ENCODE data around the gene CHST6. TPM values are rescaled to one million over a fixed set of nuclear protein-coding genes. Genes with fewer than 3 reads are reported as not detected.
"Not testable (repeated sequence)": the region's sequence is repeated elsewhere in the genome, so short reads cannot be mapped to it uniquely, and the experiment has no call there.

The CHST6 gene
- total and polyA plus RNA-seq, 10 of the 15 experiments (the other 5 are each of a cell fraction or from before 2014, with no cell fraction given) = 0.14 to 2.5 (median 0.51) TPM

GRCh38 chr16:75519175-75519574 is 23.9 kb upstream of the CHST6 start (continued):
- no peak for TF ChIP-seq CUX1 (IDR thresholded peaks at IDR 0.05; ENCODE audit: insufficient replicate concordance, low read depth, low read length)

- ATAC-seq (peak; percentile 54), FAIRE-seq (peak; percentile 13)
- H3K36me3 ChIP-seq (ENCODE audit: control insufficient read depth in 2 of 2, insufficient read depth in 2 of 2, low read length in 1 of 2); H3K9me3 ChIP-seq (replicated peaks; ENCODE audit: control insufficient read depth, insufficient read depth, low read length); H4K20me1 ChIP-seq (ENCODE audit: control insufficient read depth, insufficient read depth); DNase-seq (ENCODE audit: low read depth, low spot score); H3K79me2 ChIP-seq (ENCODE audit: control insufficient read depth, insufficient read depth, low read length); in situ Hi-C loops (cut with MboI); H3K4me1 ChIP-seq (ENCODE audit: control insufficient read depth, insufficient read depth, low read length); H3K27me3 ChIP-seq (replicated peaks in 1 of 2; ENCODE audit: control insufficient read depth in 2 of 2, insufficient read depth in 2 of 2, low read length in 1 of 2): not testable (repeated sequence)
- intact Hi-C loops (cut with micrococcal nuclease; ENCODE audit: unreplicated experiment) = loop anchor here (2.0 to 5.0 kb wide), 2 partner anchors 41 to 104 kb away; partner anchors contain the start of gene TMEM231
- peak overlapping the region; percentile 70 for H3K4me3 ChIP-seq
- POLR2A ChIA-PET = interaction anchor here (0.6 to 2.4 kb wide), 15 partner anchors 18 to 134 kb away, joined by 3 to 16 read pairs (median 4); partner anchors contain the start of genes ADAT1, KARS1 and TERF2IP
- H3K27ac ChIP-seq (ENCODE audit: control insufficient read depth, insufficient read depth) = peak overlapping the region; percentile 61; the same call in 1 of the 2 replicates
- TSS peak; percentile 87 for BruUV-seq (replicated peaks)
- peak overlapping the region; percentile 71 for H3K9ac ChIP-seq (ENCODE audit: control insufficient read depth, insufficient read depth, low read length)
- 16% methylated on average over 35 of the region's 42 CpGs for WGBS (ENCODE audit: insufficient coverage, insufficient replicate concordance, low lambda C conversion rate, missing lambda C conversion rate)
- RAD21 ChIA-PET (ENCODE audit: unreplicated experiment) = interaction anchor here (0.6 to 2.2 kb wide), 22 partner anchors 8 to 317 kb away, joined by 3 to 17 read pairs (median 6); partner anchors contain the start of genes ADAT1, GABARAPL2, KARS1 and TERF2IP
- peak overlapping the region; percentile 93 for H2AFZ ChIP-seq (ENCODE audit: control insufficient read depth, low read depth, low read length)
- H3K4me2 ChIP-seq (ENCODE audit: control insufficient read depth, insufficient read depth) = peak overlapping the region; percentile 85
- CTCF ChIA-PET = interaction anchor here (0.7 to 9.6 kb wide), 37 partner anchors 8 to 317 kb away, joined by 3 to 153 read pairs (median 6); partner anchors contain the start of genes ADAT1, CFDP1, KARS1 and TERF2IP
- SMC1A ChIA-PET (ENCODE audit: uncharacterized antibody, unreplicated experiment) = interaction anchor here (1.0 to 4.5 kb wide), 10 partner anchors 11 to 136 kb away, joined by 3 to 39 read pairs (median 6); partner anchors contain the start of genes ADAT1, CHST5, KARS1 and TERF2IP
Observed at GRCh38 chr16:75516189-75516966, 21.1 kb upstream of the CHST6 start.

Measured in GM12878 (cell line).